IPS-NIHi7 (cell line): ENCODE data around the gene SLC6A12.
A peak's percentile ranks its signal among the peaks of the same experiment; 100 is the strongest.
"Not testable (repeated sequence)": the region's sequence is repeated elsewhere in the genome, so short reads cannot be mapped to it uniquely, and the experiment has no call there.

ENCODE experiments used
- DNase-seq: peaks from one replicate; pipeline ENCODE4 v3.0.0; 2012; ENCODE audit warnings: mixed read lengths; ENCODE audit errors: extremely low spot score

SLC6A12 gene

GRCh38 chr12:217029-217428, 3.1 kb upstream of the SLC6A12 start:
- DNase-seq: not testable (repeated sequence)

- no peak for DNase-seq
These were observed 1.2 kb upstream of the SLC6A12 start for GRCh38 chr12:215116-215515.

GRCh38 chr12:213527-213932, 427 bp downstream of the SLC6A12 start:
- DNase-seq: no peak

GRCh38 chr12:212715-213526, 1.0 kb downstream of the SLC6A12 start:
- no peak for DNase-seq

DNA sequence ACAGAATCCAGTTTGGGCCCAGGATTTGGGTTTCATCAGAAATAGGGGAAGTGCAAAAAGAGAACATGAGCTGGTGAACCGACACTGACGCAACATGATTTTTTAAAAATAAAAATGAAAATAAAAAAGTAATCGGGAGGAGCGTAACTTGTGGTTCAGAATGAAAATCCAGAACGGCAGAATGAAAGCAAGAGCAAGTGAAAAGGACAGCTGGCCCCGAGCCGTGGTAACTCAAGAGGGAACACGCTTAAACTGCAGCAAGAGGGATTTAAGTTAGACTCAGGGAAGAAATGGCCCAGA, 1.6 kb downstream of the SLC6A12 start:
- no peak for DNase-seq

DNA sequence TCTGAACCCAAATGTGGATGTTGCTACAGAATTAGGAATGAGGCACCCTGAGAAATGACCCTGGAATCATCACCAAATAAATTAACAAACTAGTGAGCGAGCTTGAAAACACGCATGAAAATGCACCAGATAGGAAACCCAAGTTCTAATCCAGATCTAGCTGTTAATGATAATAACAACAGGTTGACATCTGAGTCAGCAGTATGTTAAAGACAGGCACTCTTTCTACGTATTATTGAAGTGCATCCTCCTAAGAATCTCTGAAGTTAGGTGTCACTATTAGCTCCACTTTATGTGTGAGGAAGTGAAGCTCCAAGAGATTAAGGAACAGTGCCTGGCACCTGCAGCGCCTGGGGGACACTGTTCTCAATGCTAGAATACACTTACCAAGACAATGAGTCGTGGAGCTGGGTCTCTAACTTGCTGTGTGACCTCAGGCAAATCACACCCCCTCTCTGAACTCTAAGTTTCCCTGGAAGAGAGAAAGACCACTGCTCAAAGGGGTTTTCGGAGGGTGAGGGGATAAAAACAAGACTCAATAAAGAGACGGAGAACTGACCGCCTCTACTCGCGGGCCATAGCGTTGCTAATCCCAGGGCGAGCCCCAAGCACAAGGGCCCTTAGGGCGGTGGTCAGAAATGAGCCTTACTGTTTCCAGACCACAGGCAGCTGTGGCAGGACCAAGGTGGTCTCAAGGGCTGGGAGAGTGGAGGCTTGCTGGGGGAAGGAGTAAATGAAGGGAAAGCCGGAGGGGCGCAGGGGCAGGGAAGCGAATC, 2.1 kb downstream of the SLC6A12 start:
- no peak for DNase-seq

GRCh38 chr12:211142-211465, 2.9 kb downstream of the SLC6A12 start:
- DNase-seq: no peak

GRCh38 chr12:210277-211141, 3.4 kb downstream of the SLC6A12 start:
- DNase-seq: no peak

- DNase-seq: no peak
These were observed 4.1 kb downstream of the SLC6A12 start for GRCh38 chr12:209851-210250.

- DNase-seq: no peak
These were observed 4.7 kb downstream of the SLC6A12 start for GRCh38 chr12:209246-209645.

GRCh38 chr12:208813-209212, 5.1 kb downstream of the SLC6A12 start:
- no peak for DNase-seq

DNA sequence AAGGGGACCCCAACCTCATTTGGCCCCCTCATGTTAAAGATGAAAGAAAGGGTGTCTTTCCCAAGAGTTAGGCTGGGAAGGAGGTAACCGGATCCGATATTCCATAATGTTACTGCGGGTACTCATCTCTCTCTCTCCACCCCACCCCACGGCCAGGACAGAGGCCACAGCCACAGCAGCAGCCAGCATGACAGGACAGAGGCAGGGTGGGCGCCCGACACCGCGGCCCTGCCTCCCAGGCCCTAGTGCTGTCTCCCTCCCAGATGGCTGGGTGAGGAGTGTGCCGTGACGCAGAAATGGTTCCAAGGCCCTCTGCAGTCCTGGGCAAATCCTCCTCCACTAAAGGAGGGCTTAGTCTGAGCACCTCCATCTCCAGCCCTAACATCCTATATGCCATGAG, 6.2 kb downstream of the SLC6A12 start:
- DNase-seq: no peak

- DNase-seq: no peak
These were observed 7.1 kb downstream of the SLC6A12 start for GRCh38 chr12:206746-207440.

DNA sequence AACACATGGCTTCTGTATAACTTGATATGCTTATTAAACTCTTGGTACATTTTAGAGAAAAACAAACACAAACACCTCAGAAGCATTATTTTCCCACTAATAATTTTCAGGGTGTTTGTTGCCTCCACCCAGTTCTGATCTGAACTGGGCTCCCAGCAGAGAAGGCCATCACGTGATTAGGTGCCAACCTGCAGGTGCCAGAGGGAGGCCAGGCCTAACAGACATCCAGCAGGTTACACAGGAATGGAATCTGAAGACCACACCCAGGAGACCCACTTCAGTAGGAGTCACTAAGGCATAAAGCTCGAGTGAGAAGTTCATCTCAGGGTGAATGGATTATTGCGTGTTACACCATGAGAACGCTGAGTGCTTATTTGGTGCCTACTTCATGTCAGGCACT, 8.9 kb downstream of the SLC6A12 start:
- DNase-seq: no peak

DNA sequence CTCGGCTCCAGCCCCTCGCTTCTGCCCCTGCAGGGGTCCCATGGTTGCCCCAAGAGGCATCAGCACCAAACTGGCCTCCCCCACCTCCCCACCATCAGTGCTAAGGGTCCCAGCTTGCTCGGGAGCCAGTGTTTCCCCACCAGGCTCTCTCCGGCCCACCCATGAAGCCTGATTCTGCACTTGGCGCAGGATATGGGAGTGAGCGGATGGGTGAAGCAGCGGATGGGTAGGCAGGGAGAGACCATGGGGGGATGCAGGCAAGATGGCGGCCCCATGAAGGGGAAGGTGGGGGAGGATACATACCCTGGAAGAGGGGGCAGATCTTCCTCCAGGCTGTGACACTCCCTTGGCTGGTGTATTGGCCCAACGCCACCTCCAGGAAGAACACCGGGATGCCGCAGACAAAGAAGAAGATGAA, 9.7 kb downstream of the SLC6A12 start:
- no peak for DNase-seq

DNA sequence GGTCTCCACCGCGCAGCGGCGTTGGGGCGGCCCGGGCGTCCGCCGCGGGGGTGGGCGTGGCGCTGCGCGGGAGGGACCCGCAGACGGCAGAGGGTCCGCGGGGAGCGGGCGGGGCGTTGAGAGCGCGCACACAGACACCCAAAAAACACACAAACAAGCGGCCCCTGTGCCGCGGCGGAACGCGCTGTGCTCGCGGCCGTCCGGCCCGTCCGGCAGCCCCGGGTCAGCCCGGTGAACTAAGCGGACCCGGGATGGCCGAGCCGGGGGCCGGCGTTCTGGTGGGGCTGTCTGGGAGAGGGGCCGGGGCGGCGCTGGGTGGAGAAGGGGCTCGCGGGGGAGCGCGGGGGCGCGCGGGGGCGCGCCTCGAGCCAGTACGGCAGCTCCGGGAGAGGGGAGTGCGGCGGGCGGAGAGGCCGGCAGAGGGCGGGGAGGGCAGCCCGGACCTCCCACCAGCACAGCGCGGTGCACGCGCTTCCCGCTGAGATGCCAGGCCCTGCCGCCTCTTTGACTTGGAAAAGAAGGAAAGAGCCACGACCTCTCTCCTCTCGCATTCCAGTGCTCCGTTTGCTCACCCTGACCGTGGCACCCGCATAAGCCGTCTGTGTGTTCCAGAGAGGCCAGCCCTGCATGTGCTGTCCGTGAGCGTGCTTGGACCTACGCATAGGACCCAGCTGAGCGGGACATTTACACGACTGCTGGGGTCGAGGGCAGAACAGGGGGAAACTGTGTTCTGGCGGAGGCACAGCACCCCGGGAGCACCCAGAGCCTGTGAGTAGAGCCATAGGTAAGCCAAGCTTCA, 10.3 kb downstream of the SLC6A12 start:
- peak; percentile 72 for DNase-seq

GRCh38 chr12:203074-203461, 10.9 kb downstream of the SLC6A12 start:
- no peak for DNase-seq

- DNase-seq: peak; percentile 62
These were observed 11.8 kb downstream of the SLC6A12 start for GRCh38 chr12:202081-202731.

DNA sequence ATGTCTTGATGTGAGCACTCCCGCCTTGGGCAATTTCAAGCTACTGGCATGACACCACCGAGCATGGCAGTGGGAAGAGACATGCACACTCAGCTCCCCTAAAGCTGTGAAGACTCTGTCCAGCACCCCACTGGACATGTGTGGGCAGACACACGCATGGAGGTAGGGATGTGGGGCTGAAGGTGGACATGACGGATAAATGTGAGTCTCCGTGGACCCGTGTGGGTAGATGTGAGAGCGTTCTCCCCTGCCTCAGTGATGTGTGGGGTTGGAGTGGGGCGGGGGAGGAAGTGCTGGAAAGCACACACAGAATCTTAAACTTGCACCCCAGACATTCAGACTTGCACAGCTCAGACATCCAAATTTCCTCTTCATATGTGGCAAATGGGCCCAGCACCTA, 12.6 kb downstream of the SLC6A12 start:
- no peak for DNase-seq

DNA sequence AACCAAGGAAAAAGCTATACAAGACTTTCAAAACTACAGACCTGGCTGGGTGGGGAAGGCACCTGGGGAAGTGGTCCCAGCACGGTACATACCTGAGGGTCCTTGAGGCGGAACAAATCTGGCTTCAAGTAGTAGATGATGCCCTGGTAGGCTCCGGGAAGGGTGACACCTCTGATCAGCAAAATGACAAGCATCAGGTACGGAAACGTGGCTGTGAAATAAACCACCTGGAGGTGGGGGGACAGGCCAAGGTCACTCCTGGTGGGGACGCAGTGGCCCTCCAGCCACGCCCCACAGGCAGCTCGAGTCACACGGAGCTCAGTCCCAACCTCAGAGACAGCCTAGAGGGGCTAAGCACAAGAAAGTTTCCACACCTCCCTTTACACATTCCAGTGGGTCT, 15.3 kb downstream of the SLC6A12 start:
- DNase-seq: no peak
